GM12878 (cell line): ENCODE data around the gene SGO1. TPM values are rescaled to one million over a fixed set of nuclear protein-coding genes. Genes with fewer than 3 reads are reported as not detected.

ENCODE experiments used
- ATAC-seq: fragments of 200-7000 bp; cut with Tn5 transposase; 3 replicates; pipeline ENCODE4 v1.9.1; 2020; ENCODE audit warnings: mild to moderate bottlenecking, moderate library complexity
- BruUV-seq: library from RNA; stranded (reverse); fragments of 400-500 nt; replicated peaks from 2 replicates; lab custom pipeline; 2021; lab: Mats Ljungman, UMichigan
- CTCF ChIA-PET: fragments of 300-600 bp; sonication (Branson Sonifier 250); formaldehyde crosslinking; extraction: SDS; loops from one replicate; lab custom pipeline; 2021; ENCODE audit warnings: inconsistent platforms; lab: Yijun Ruan, JAX
- POLR2A ChIA-PET: fragments of 350-600 bp; formaldehyde crosslinking; extraction: SDS; loops from one replicate; lab custom pipeline; 2021; ENCODE audit warnings: inconsistent platforms; lab: Charles Lee
- RAD21 ChIA-PET: fragments of 300-600 bp; sonication (Branson Sonifier 250); formaldehyde crosslinking; loops from one replicate; lab custom pipeline; 2023; ENCODE audit warnings: antibody characterized with exemption; ENCODE audit not compliant: unreplicated experiment; lab: Charles Lee
- SMC1A ChIA-PET: fragments of 300-600 bp; sonication (Branson Sonifier 250); formaldehyde crosslinking; loops from one replicate; lab custom pipeline; 2023; ENCODE audit not compliant: unreplicated experiment, uncharacterized antibody; lab: Charles Lee
- DNase-seq: peaks from one replicate; pipeline ENCODE4 v3.0.0-alpha.2; 2011; ENCODE audit warnings: low read depth, low spot score
- FAIRE-seq: peaks from 3 replicates; lab custom pipeline; 2011; peaks lifted over from hg19 to GRCh38; lab: Jason Lieb, UNC
- H2AFZ ChIP-seq: 2 replicates; pipeline ENCODE4 v1.6.0; 2011; ENCODE audit warnings: low read depth, low read length, control low read depth; ENCODE audit not compliant: control insufficient read depth
- H3K27ac ChIP-seq: 2 replicates; pipeline ENCODE4 v1.5.1; 2011; ENCODE audit warnings: control low read depth; ENCODE audit not compliant: control insufficient read depth, insufficient read depth
- H3K27me3 ChIP-seq, 2 experiments: replicated peaks in 1 of 2; 2 replicates each; pipeline versions ENCODE4 v1.6.0 to v1.6.1; 2011; ENCODE audit warnings: low read length in 1 of 2; ENCODE audit not compliant: control insufficient read depth in 2 of 2, insufficient read depth in 2 of 2
- H3K36me3 ChIP-seq, 2 experiments: 2 replicates each; pipeline ENCODE4 v1.5.1; 2011; ENCODE audit warnings: low read length in 1 of 2; ENCODE audit not compliant: control insufficient read depth in 2 of 2, insufficient read depth in 2 of 2
- H3K4me1 ChIP-seq: 2 replicates; pipeline ENCODE4 v1.6.1; 2011; ENCODE audit warnings: mild to moderate bottlenecking, low read length, moderate library complexity, mixed read lengths; ENCODE audit not compliant: control insufficient read depth, insufficient read depth
- H3K4me2 ChIP-seq: 2 replicates; pipeline ENCODE4 v1.6.0; 2011; ENCODE audit warnings: control low read depth; ENCODE audit not compliant: control insufficient read depth, insufficient read depth
- H3K4me3 ChIP-seq: fragments of 200-600 bp; sonication (generic); 2 replicates; pipeline ENCODE4 v1.5.1; 2016
- H3K79me2 ChIP-seq: 2 replicates; pipeline ENCODE4 v1.6.0; 2011; ENCODE audit warnings: low read length; ENCODE audit not compliant: control insufficient read depth, insufficient read depth
- H3K9ac ChIP-seq: 2 replicates; pipeline ENCODE4 v1.8.0; 2011; ENCODE audit warnings: low read length, control low read depth, mixed read lengths; ENCODE audit not compliant: control insufficient read depth, insufficient read depth
- H3K9me3 ChIP-seq: replicated peaks from 3 replicates; pipeline ENCODE4 v1.5.1; 2011; ENCODE audit warnings: mild to moderate bottlenecking, low read length; ENCODE audit not compliant: control insufficient read depth, insufficient read depth
- H4K20me1 ChIP-seq: 2 replicates; pipeline ENCODE4 v1.6.0; 2011; ENCODE audit not compliant: control insufficient read depth, insufficient read depth
- ASH2L ChIP-seq: fragments of 300-600, 200-600 bp; sonication (generic); IDR thresholded peaks from 2 replicates; pipeline ENCODE4 v1.6.1; 2017; ENCODE audit warnings: low read depth, mild to moderate bottlenecking, borderline replicate concordance
- ATF3 ChIP-seq: IDR thresholded peaks from 2 replicates; pipeline ENCODE4 v1.6.1; 2011; ENCODE audit warnings: low read depth, mild to moderate bottlenecking, low read length, moderate library complexity, borderline replicate concordance; ENCODE audit errors: extremely low read depth
- CREM ChIP-seq: IDR thresholded peaks from 2 replicates; pipeline ENCODE4 v1.6.1; 2014; ENCODE audit warnings: antibody characterized with exemption, low read depth
- CTCF ChIP-seq, 3 experiments: IDR thresholded peaks in 2 of 3; conservative IDR thresholded peaks in 1 of 3; 2 replicates each; pipeline ENCODE4 v1.5.1; 2011; ENCODE audit warnings: low read depth in 3 of 3, low read length in 3 of 3, mild to moderate bottlenecking in 3 of 3, control low read depth in 2 of 3, moderate library complexity in 2 of 3, inconsistent platforms in 1 of 3, mixed read lengths in 1 of 3; ENCODE audit not compliant: control insufficient read depth in 2 of 3, insufficient read depth in 1 of 3; ENCODE audit errors: extremely low read depth in 1 of 3
- IKZF2 ChIP-seq, 2 experiments: fragments of 450-650 bp; IDR thresholded peaks; 2 replicates each; pipeline ENCODE4 v1.6.1; 2017; ENCODE audit warnings: mild to moderate bottlenecking in 2 of 2, moderate library complexity in 2 of 2
- PBX3 ChIP-seq: IDR thresholded peaks from 2 replicates; pipeline ENCODE4 v1.6.1; 2011; ENCODE audit warnings: mild to moderate bottlenecking, low read depth, low read length, moderate library complexity; ENCODE audit not compliant: insufficient replicate concordance
- RBBP5 ChIP-seq: fragments of 200-600 bp; sonication (generic); conservative IDR thresholded peaks from 2 replicates; pipeline ENCODE4 v1.6.1; 2016
- SMAD5 ChIP-seq: IDR thresholded peaks from 2 replicates; pipeline ENCODE4 v1.6.1; 2016; ENCODE audit warnings: antibody characterized with exemption, low read depth
- TCF7 ChIP-seq: IDR thresholded peaks from 2 replicates; pipeline ENCODE4 v1.6.1; 2014; ENCODE audit warnings: antibody characterized with exemption, borderline replicate concordance
- ZBTB40 ChIP-seq: fragments of 450-650 bp; IDR thresholded peaks from 2 replicates; pipeline ENCODE4 v1.6.1; 2016; ENCODE audit warnings: mild to moderate bottlenecking, moderate library complexity, borderline replicate concordance
- WGBS: methylation state at CpG from one replicate; pipeline ENCODE4 v1.1.6; 2016; ENCODE audit warnings: low lambda C conversion rate; ENCODE audit not compliant: insufficient replicate concordance, insufficient coverage; ENCODE audit errors: missing lambda C conversion rate; 5-methylcytosine and 5-hydroxymethylcytosine counted together
- in situ Hi-C: fragments of 300-500 bp; cut with MboI; formaldehyde crosslinking; loops from 9 replicates; pipeline ENCODE4 v1.14.3; 2018; ENCODE audit warnings: mixed read lengths
- intact Hi-C: fragments of 100-400 bp; cut with micrococcal nuclease; formaldehyde crosslinking; loops from one replicate; pipeline ENCODE4 v1.14.2; 2022; ENCODE audit not compliant: unreplicated experiment
- polyA plus RNA-seq, 11 experiments: library from polyadenylated mRNA; depleted of rRNA in 4 of 11; unstranded in 6 of 11; stranded (reverse) in 5 of 11; fragments of >200 nt; fragmentation: Nextera tagmentation in 4 of 11; fragmentation: Illumina TruSeq in 1 of 11; extraction: Ambion mirVana in 4 of 11; extraction: Trizol in 1 of 11; gene quantifications; 1 replicate in 1 of 11; 2 replicates in 10 of 11; pipeline versions ENCODE4 v1.2.1 to v1.2.3, GENCODE V29; 2011 to 2016; ENCODE audit warnings: inconsistent platforms in 2 of 11, missing spikeins in 2 of 11, low read depth in 1 of 11
- total RNA-seq, 4 experiments: library from RNA; depleted of rRNA in 3 of 4; stranded (reverse); fragments of >200 nt in 3 of 4; fragmentation: Illumina TruSeq in 1 of 4; extraction: Trizol in 1 of 4; gene quantifications; 2 replicates each; pipeline versions ENCODE4 v1.2.1 to v1.2.3, GENCODE V29; 2013 to 2021

The SGO1 gene
- total and polyA plus RNA-seq, 10 of the 15 experiments (the other 5 are each of a cell fraction or from before 2014, with no cell fraction given), result 10.9 to 46.2 (median 17.6) TPM

- H3K27me3 ChIP-seq, result no peaks in the 10 kb centered on the region
- CTCF ChIA-PET, result interaction anchor here (1.0 kb wide), 1 partner anchor 139 kb away, joined by 3 read pairs; no protein-coding TSS in a partner anchor
- ATAC-seq, result no peak
- no peaks in the 10 kb centered on the region for H3K9me3 ChIP-seq
- H3K9ac ChIP-seq, result no peak overlapping the region
- H3K4me1 ChIP-seq, result no peaks in the 10 kb centered on the region
- H4K20me1 ChIP-seq, result no peaks in the 10 kb centered on the region
- peaks cover 2 to 12% of the 10 kb centered on the region in 2 experiments; a peak in 3 of 4 replicates for H3K36me3 ChIP-seq
- H3K4me2 ChIP-seq, result no peak overlapping the region
- no peak for FAIRE-seq
- H3K79me2 ChIP-seq, result peaks cover 24% of the 10 kb centered on the region
- no peak overlapping the region for H2AFZ ChIP-seq
- intact Hi-C loops (loop anchor here (10.0 kb wide), 1 partner anchor 296 kb away; no protein-coding TSS in a partner anchor), in situ Hi-C loops (loop anchor here (10.0 kb wide), 1 partner anchor 136 kb away; the partner anchor contains the start of gene KAT2B)
- DNase-seq, result no peak
- RAD21 ChIA-PET, result no interaction called here
- BruUV-seq, result no TSS peak
- POLR2A ChIA-PET, result no interaction called here
- SMC1A ChIA-PET, result interaction anchor here (1.1 to 1.4 kb wide), 4 partner anchors 9 to 139 kb away, joined by 3 to 6 read pairs (median 4); no protein-coding TSS in a partner anchor
- WGBS, result 68% methylated on average over 3 of the region's 3 CpGs
- TF ChIP-seq ASH2L (no peak), IKZF2 (IDR thresholded peaks at IDR 0.05) (no peak), ZBTB40 (no peak), PBX3 (no peak), TCF7 (no peak), RBBP5 (no peak), SMAD5 (no peak), CTCF (IDR thresholded peaks at IDR 0.05 in 2 of 3, conservative IDR thresholded peaks at IDR 0.05 in 1 of 3; ENCODE audit: control insufficient read depth in 2 of 3, extremely low read depth in 1 of 3, insufficient read depth in 1 of 3, low read depth in 3 of 3, low read length in 3 of 3) (no peak), CREM (no peak), ATF3 (no peak)
- H3K4me3 ChIP-seq, result no peak overlapping the region
- no peak overlapping the region for H3K27ac ChIP-seq
Observed at GRCh38 chr3:20181276-20181675, 4.7 kb downstream of the SGO1 start.
